SK-N-SH treated with all-trans-retinoic acid at 6 μM for 48 hours (cell line): ENCODE data around the gene CELF5.

Experiments
- ATAC-seq: fragments of 200-7000 bp; cut with Tn5 transposase; 3 replicates; pipeline ENCODE4 v1.9.1; 2020; ENCODE audit warnings: mild to moderate bottlenecking, moderate library complexity
- ARNTL ChIP-seq: fragments of 450-650 bp; formaldehyde crosslinking; IDR thresholded peaks from 2 replicates; pipeline ENCODE4 v1.5.0; 2020; ENCODE audit warnings: low read depth, mild to moderate bottlenecking, moderate library complexity, borderline replicate concordance
- CREB5 ChIP-seq: fragments of 250-450 bp; sonication (Bioruptor Pico); IDR thresholded peaks from 2 replicates; pipeline ENCODE4 v1.5.1; 2020; ENCODE audit warnings: low read depth, mild to moderate bottlenecking, moderate library complexity
- CSRNP3 ChIP-seq: fragments of 250-450 bp; sonication (Bioruptor Pico); IDR thresholded peaks from 2 replicates; pipeline ENCODE4 v1.5.1; 2021; ENCODE audit warnings: mild to moderate bottlenecking, moderate library complexity
- ESRRG ChIP-seq: fragments of 250-450 bp; sonication (Bioruptor Pico); IDR thresholded peaks from 2 replicates; pipeline ENCODE4 v1.6.1; 2021; ENCODE audit warnings: mild to moderate bottlenecking
- GLIS3 ChIP-seq: fragments of 250-450 bp; sonication (Bioruptor Pico); IDR thresholded peaks from 2 replicates; pipeline ENCODE4 v1.5.0; 2020; ENCODE audit warnings: mild to moderate bottlenecking, moderate library complexity
- ISL1 ChIP-seq: fragments of 250-450 bp; sonication (Bioruptor Pico); IDR thresholded peaks from 2 replicates; pipeline ENCODE4 v2.1.2; 2022; ENCODE audit warnings: mild to moderate bottlenecking, moderate library complexity
- OSR1 ChIP-seq: fragments of 250-450 bp; sonication (Bioruptor Pico); IDR thresholded peaks from 2 replicates; pipeline ENCODE4 v1.8.0; 2022; ENCODE audit warnings: moderate library complexity, mild to moderate bottlenecking, inconsistent platforms
- PATZ1 ChIP-seq: fragments of 250-450 bp; sonication (Bioruptor Pico); IDR thresholded peaks from 2 replicates; pipeline ENCODE4 v1.8.0; 2020; ENCODE audit warnings: mild to moderate bottlenecking, moderate library complexity, borderline replicate concordance
- RARB ChIP-seq: fragments of 250-450 bp; sonication (Bioruptor Pico); IDR thresholded peaks from 2 replicates; pipeline ENCODE4 v1.8.0; 2021; ENCODE audit warnings: mild to moderate bottlenecking, moderate library complexity
- SNAI2 ChIP-seq: fragments of 250-450 bp; sonication (Bioruptor Pico); IDR thresholded peaks from 2 replicates; pipeline ENCODE4 v1.5.0; 2020; ENCODE audit warnings: mild to moderate bottlenecking, moderate library complexity
- TCF4 ChIP-seq: fragments of 250-450 bp; sonication (Bioruptor Pico); IDR thresholded peaks from 2 replicates; pipeline ENCODE4 v1.8.0; 2021; ENCODE audit warnings: mild to moderate bottlenecking, moderate library complexity, borderline replicate concordance
- TSHZ2 ChIP-seq: fragments of 250-450 bp; sonication (Bioruptor Pico); IDR thresholded peaks from 2 replicates; pipeline ENCODE4 v1.5.0; 2020; ENCODE audit warnings: mild to moderate bottlenecking, moderate library complexity
- ZC3H10 ChIP-seq: fragments of 250-450 bp; sonication (Bioruptor Pico); IDR thresholded peaks from 2 replicates; pipeline ENCODE4 v1.5.1; 2021; ENCODE audit warnings: mild to moderate bottlenecking, moderate library complexity
- ZNF565 ChIP-seq: fragments of 450-650 bp; formaldehyde crosslinking; conservative IDR thresholded peaks from 2 replicates; pipeline ENCODE4 v1.5.0; 2020; ENCODE audit warnings: low read depth, mild to moderate bottlenecking, moderate library complexity
- ZNF70 ChIP-seq: fragments of 450-650 bp; formaldehyde crosslinking; IDR thresholded peaks from 2 replicates; pipeline ENCODE4 v1.5.0; 2020; ENCODE audit warnings: mild to moderate bottlenecking, moderate library complexity
- ZNF8 ChIP-seq: fragments of 450-650 bp; formaldehyde crosslinking; IDR thresholded peaks from 2 replicates; pipeline ENCODE4 v1.5.0; 2020; ENCODE audit warnings: mild to moderate bottlenecking, moderate library complexity
- TF ChIP-seq, protein P1 (sequence below): fragments of 250-450 bp; sonication (Bioruptor Pico); IDR thresholded peaks from 2 replicates; pipeline ENCODE4 v1.8.0; 2021; ENCODE audit warnings: low read depth, mild to moderate bottlenecking, moderate library complexity, borderline replicate concordance

Gene CELF5

GRCh38 chr19:3252650-3253049 lies 28.2 kb downstream of the CELF5 start:
- no peak for ATAC-seq
- TF ChIP-seq CSRNP3 (CRISPR knock-in tag) (no peak), TCF4 (CRISPR knock-in tag) (no peak), ZC3H10 (no peak), ARNTL (CRISPR knock-in tag) (no peak), ISL1 (no peak), RARB (CRISPR knock-in tag) (no peak), OSR1 (CRISPR knock-in tag) (no peak), CREB5 (CRISPR knock-in tag) (no peak), ESRRG (CRISPR knock-in tag) (no peak)
- TF ChIP-seq, protein P1, sequence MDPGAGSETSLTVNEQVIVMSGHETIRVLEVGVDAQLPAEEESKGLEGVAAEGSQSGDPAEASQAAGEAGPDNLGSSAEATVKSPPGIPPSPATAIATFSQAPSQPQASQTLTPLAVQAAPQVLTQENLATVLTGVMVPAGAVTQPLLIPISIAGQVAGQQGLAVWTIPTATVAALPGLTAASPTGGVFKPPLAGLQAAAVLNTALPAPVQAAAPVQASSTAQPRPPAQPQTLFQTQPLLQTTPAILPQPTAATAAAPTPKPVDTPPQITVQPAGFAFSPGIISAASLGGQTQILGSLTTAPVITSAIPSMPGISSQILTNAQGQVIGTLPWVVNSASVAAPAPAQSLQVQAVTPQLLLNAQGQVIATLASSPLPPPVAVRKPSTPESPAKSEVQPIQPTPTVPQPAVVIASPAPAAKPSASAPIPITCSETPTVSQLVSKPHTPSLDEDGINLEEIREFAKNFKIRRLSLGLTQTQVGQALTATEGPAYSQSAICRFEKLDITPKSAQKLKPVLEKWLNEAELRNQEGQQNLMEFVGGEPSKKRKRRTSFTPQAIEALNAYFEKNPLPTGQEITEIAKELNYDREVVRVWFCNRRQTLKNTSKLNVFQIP = no peak

DNA sequence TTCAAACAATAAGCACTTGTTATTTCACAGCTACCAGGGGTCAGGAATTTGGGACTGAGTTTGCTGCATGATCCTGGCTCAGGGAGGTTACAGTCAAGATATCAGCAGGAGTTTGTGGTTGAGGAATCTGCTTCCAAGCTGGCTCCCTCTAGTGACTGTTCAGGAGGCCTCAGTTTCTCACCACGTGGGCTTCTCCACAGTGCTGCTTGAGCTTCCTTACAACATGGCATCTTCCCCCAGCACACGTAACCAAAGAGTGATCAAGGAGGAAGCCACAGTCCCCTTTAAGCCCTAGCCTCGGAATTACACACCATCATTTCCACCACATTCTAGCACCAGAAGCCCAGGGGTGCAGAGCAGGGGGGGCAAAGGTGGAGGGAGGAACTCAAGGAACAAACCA lies 28.8 kb downstream of the CELF5 start:
- no peak for ATAC-seq
- TF ChIP-seq PATZ1 (CRISPR knock-in tag) = no peak
- peak; percentile 96 for TF ChIP-seq ZNF565 (CRISPR knock-in tag)

DNA sequence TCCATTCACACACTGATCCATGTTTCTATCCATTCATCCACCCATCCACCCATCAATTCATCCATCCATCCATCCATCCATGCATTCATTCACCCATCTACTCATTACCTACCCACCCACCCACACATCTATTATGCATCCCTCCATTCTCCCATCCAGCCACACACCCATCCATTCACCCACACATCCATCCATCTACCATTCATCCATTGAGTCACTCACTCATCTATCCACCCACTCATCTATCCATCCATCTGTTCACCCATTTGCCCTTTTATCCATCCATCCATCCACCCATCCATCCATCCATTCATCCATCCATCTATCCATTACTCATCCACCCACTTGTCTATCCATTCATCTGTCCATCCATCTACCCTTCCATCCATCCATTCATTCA lies 30.1 kb downstream of the CELF5 start:
- no peak for ATAC-seq

GRCh38 chr19:3257071-3257470 lies 32.6 kb downstream of the CELF5 start:
- TF ChIP-seq ZNF70 (CRISPR knock-in tag) (no peak), ZC3H10 (no peak), GLIS3 (CRISPR knock-in tag) (no peak), RARB (CRISPR knock-in tag) (no peak), ZNF565 (CRISPR knock-in tag) (no peak), PATZ1 (CRISPR knock-in tag) (no peak), ZNF8 (no peak), ARNTL (CRISPR knock-in tag) (no peak), SNAI2 (CRISPR knock-in tag) (no peak), TSHZ2 (no peak), TCF4 (CRISPR knock-in tag) (no peak)
- TF ChIP-seq, all 23 proteins: peak for 0
- no peak for ATAC-seq

More for the DNA sequence above, 30.1 kb downstream of the CELF5 start:
- TF ChIP-seq TSHZ2 (no peak), ZNF8 (no peak), ESRRG (CRISPR knock-in tag) (no peak)
- TF ChIP-seq, all 23 proteins: peak for 0
